Right lobe of liver (tissue), 6 donors: Measurements from ENCODE around the gene CLTB. TPM values are rescaled to one million over a fixed set of nuclear protein-coding genes. Genes with fewer than 3 reads are reported as not detected.
"Not testable (repeated sequence)": the region's sequence is repeated elsewhere in the genome, so short reads cannot be mapped to it uniquely, and the experiment has no call there.

Source experiments
- ATAC-seq, 4 donors: fragments of 200-7000 bp; cut with Tn5 transposase; one replicate each; pipeline ENCODE4 v1.9.1; 2020; ENCODE audit warnings: mild to moderate bottlenecking in 4 of 4, moderate library complexity in 4 of 4
- DNase-seq, 3 donors: peaks; one replicate each; pipeline ENCODE4 v3.0.0-alpha.2; 2020
- H3K27ac ChIP-seq, 3 donors: fragments of 200-600 bp; one replicate each; pipeline ENCODE4 v1.8.0; 2022
- H3K27me3 ChIP-seq, 2 donors: fragments of 200-600 bp; one replicate each; pipeline ENCODE4 v1.8.0; 2022
- H3K36me3 ChIP-seq, 4 donors: fragments of 200-600 bp; sonication (generic) in 1 of 4; one replicate each; pipeline versions ENCODE4 v1.5.1 to v1.8.0; 2017 to 2022; ENCODE audit warnings: control low read depth in 1 of 4
- H3K4me1 ChIP-seq, 4 donors: fragments of 200-600 bp; sonication (generic) in 1 of 4; one replicate each; pipeline versions ENCODE4 v1.5.1 to v1.8.0; 2017 to 2022; ENCODE audit warnings: control low read depth in 1 of 4
- H3K4me3 ChIP-seq, 3 donors: fragments of 200-600 bp; one replicate each; pipeline ENCODE4 v1.8.0; 2022
- H3K9me3 ChIP-seq, 4 donors: fragments of 200-600 bp; sonication (generic) in 1 of 4; one replicate each; pipeline versions ENCODE4 v1.5.1 to v1.8.0; 2017 to 2022; ENCODE audit warnings: control low read depth in 1 of 4
- POLR2A ChIP-seq: fragments of 450-650 bp; IDR thresholded peaks from one replicate; pipeline ENCODE4 v1.6.1; 2017; ENCODE audit warnings: antibody characterized with exemption, mild to moderate bottlenecking
- WGBS: methylation state at CpG from one replicate; pipeline ENCODE4 v1.1.6; 2018; ENCODE audit warnings: low coverage, low lambda C conversion rate; ENCODE audit not compliant: insufficient coverage; ENCODE audit errors: missing lambda C conversion rate; 5-methylcytosine and 5-hydroxymethylcytosine counted together
- intact Hi-C, 2 donors: fragments of 100-400 bp; cut with DNase I; formaldehyde crosslinking; loops; one replicate each; pipeline versions ENCODE4 v1.11.2 to v1.14.1; 2022
- total RNA-seq, 6 experiments: library from RNA; depleted of rRNA in 2 of 6; stranded (reverse); fragments of >200 nt in 2 of 6; fragmentation: NEBNext Ultra II Directional in 3 of 6; extraction: Animal tissue kit (Norgen Biotek cat#: 25700) in 3 of 6; gene quantifications; one replicate each; pipeline versions ENCODE4 v1.1.0 to v1.2.4, GENCODE V29; 2016 to 2023
- TF ChIP-seq, protein P1 (sequence below), 4 donors: fragments of 200-600 bp in 3 of 4; fragments of 450-650 bp in 1 of 4; IDR thresholded peaks; one replicate each; pipeline versions ENCODE4 v1.5.1 to v1.8.0; 2016 to 2022; ENCODE audit warnings: antibody characterized with exemption in 4 of 4, mild to moderate bottlenecking in 2 of 4
- donor health status: DM: no; HTN: yes; CAD: no.
- donor health status: DM: no; HTN: no; CAD: no.
- donor health status: DM: no; HTN: no; CAD: no.
- donor health status: DM: no; HTN: yes; CAD: no.
- donor health status: DM: no; HTN: yes; CAD: no.

CLTB gene
- total RNA-seq, 6 experiments from 2014 or later, result 28.6 to 73.0 (median 31.3) TPM

DNA sequence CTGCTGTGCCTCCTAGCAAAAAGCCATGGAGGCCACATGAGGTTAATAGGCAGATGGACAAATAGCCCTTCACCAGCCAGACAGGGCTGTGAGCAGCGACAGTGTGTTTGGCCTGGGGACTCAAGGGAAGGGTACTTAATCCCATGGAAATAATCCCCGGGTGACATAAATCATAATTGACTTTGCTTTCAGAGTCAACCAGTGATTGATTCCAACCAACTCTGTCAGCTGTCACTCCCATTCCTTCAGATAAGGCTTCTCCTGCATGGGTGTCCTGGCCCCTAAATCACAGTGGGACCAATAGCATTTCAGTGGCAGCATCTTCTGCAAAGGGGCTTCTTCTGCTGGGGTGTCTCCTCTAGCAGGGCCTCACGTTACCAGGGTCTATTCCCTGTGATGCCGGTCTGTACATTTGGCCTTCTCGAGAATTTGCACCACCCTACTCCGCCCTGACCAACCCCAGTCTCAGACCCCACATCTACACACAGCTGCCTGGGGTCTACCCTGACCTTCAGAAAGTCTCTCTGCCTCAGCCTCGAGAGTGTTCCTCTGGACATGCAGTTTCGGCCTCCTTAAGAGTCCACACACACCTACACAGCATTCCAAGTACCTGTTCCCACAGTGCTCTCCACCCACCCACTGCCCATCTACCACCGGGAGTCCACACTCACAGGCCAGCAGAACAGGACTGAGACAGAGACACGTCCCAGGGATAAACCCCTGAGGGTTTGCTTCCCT lies 3.7 kb downstream of the CLTB start:
- Histone ChIP-seq H3K36me3 (peaks cover 2 to 8% (median 4%) of the 10 kb centered on the region in 4 donors), H3K27me3 (no peaks in the 10 kb centered on the region), H3K9me3 (no peaks in the 10 kb centered on the region), H3K27ac (no peak overlapping the region), H3K4me1 (peaks cover 0 to 21% (median 2%) of the 10 kb centered on the region in 4 donors), H3K4me3 (no peak overlapping the region)
- ATAC-seq (no peak), DNase-seq (no peak)
- TF ChIP-seq, protein P1, sequence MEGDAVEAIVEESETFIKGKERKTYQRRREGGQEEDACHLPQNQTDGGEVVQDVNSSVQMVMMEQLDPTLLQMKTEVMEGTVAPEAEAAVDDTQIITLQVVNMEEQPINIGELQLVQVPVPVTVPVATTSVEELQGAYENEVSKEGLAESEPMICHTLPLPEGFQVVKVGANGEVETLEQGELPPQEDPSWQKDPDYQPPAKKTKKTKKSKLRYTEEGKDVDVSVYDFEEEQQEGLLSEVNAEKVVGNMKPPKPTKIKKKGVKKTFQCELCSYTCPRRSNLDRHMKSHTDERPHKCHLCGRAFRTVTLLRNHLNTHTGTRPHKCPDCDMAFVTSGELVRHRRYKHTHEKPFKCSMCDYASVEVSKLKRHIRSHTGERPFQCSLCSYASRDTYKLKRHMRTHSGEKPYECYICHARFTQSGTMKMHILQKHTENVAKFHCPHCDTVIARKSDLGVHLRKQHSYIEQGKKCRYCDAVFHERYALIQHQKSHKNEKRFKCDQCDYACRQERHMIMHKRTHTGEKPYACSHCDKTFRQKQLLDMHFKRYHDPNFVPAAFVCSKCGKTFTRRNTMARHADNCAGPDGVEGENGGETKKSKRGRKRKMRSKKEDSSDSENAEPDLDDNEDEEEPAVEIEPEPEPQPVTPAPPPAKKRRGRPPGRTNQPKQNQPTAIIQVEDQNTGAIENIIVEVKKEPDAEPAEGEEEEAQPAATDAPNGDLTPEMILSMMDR (IDR thresholded peaks at IDR 0.05), result no peak
- no peak for TF ChIP-seq POLR2A
- intact Hi-C loops, result loop anchor here in 1 of 2 donors (10.0 kb wide), 1 partner anchor 242 kb away; no protein-coding TSS in a partner anchor
- whole genome bisulfite sequencing, result 92% methylated on average over 2 of the region's 10 CpGs

DNA sequence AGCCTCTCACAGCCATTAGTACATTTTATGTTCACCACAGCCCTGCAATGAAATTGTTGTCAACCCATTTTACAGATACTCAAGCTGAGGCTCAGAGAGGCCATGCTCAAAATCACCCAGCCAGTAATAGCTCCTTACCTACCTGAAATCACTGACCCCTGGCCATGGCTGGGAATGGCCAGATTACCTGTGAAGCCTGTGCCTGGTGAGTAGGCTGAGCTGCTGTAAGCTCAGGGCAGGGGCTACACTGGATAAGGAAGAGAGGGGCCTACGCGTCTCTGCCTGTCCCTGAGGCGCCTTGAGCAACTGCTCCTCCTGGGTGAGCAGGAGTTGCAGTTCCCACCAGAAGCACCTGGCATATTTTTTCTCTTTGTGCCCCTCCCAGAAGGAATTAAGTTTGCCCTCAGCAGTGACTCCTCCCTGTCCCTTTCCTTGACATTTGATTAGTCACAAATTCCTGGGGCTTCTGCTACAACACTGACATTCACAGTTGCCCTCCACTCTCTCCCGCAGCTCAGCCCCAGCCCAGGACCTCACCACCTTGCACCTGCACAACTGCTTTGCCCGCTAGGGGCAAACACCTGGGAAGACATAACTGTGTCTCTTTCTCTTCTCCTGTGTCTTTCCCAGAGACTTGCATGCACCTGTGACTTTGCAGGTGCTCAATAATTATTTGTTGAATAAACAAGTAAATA lies 5.7 kb downstream of the CLTB start:
- Histone ChIP-seq H3K27ac (no peak overlapping the region), H3K27me3 (no peaks in the 10 kb centered on the region), H3K9me3 (no peaks in the 10 kb centered on the region), H3K4me3 (no peak overlapping the region), H3K36me3 (peaks cover 3 to 12% (median 4%) of the 10 kb centered on the region in 4 donors), H3K4me1 (peaks cover 0 to 15% (median 2%) of the 10 kb centered on the region in 4 donors)
- ATAC-seq (no peak), DNase-seq (peak in 1 of 3 donors; percentile 28)
- TF ChIP-seq POLR2A, result no peak
- TF ChIP-seq, protein P1 (IDR thresholded peaks at IDR 0.05), result no peak
- intact Hi-C loops, result loop anchor here in 1 of 2 donors (10.0 kb wide), 1 partner anchor 244 kb away; no protein-coding TSS in a partner anchor
- WGBS, result 96% methylated on average over 2 of the region's 5 CpGs

DNA sequence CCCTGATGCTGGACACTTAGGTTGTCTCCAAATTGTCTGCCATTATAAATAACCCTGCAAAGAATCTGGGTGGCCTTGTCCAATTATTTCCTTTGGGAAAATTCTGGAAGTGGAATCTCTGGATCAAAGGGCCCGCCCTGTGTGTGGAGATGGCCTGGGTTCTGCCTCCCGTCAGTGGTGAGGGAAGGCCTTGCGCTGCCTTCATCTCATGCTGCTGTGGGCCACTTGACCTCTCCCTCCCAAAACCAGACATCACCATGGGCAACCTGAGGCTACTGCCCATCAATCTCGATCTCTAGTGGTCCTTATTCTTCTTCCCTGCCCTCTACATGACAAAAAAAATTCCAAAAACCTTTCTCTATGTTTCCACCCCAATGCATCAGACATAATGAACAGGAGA lies 6.6 kb downstream of the CLTB start:
- intact Hi-C loops, result loop anchor here in 1 of 2 donors (10.0 kb wide), 1 partner anchor 245 kb away; no protein-coding TSS in a partner anchor
- Histone ChIP-seq H3K36me3 (peaks cover 3 to 12% (median 4%) of the 10 kb centered on the region in 4 donors), H3K4me1 (peaks cover 0 to 6% (median 0%) of the 10 kb centered on the region in 4 donors), H3K4me3 (no peak overlapping the region), H3K9me3 (no peaks in the 10 kb centered on the region), H3K27ac (no peak overlapping the region), H3K27me3 (no peaks in the 10 kb centered on the region)
- WGBS, result 88% methylated on average over 1 of the region's 4 CpGs
- DNase-seq (peak in 1 of 3 donors; percentile 18), ATAC-seq (no peak)
- TF ChIP-seq, protein P1 (IDR thresholded peaks at IDR 0.05), result no peak
- TF ChIP-seq POLR2A, result no peak

DNA sequence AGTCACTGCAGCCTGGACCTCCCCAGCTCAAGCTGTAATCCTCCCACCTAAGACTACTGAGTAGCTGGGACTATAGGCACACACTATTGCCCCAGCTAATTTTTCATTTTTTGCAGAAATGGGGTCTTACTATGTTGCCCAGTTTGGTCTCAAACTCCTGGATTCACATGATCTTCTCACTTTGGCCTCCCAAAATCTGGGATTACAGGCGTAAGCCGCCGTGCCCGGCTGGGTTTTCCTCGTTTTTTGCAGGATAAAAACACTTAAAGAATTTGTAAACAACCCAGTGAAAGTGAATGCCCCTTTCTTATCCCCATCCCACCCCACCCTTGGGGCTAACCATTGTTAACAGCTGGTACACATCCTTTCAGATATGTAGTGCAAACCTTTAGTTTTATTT lies 7.7 kb downstream of the CLTB start:
- no peak for ATAC-seq
- H3K4me3 ChIP-seq, result no peak overlapping the region
- intact Hi-C loops, result no loop called here
- peaks cover 3 to 12% (median 4%) of the 10 kb centered on the region in 4 donors for H3K36me3 ChIP-seq
- no peaks in the 10 kb centered on the region for H3K9me3 ChIP-seq
- peak in 1 of 3 donors; percentile 14 for DNase-seq
- H3K4me1 ChIP-seq, result no peaks in the 10 kb centered on the region
- no peak overlapping the region for H3K27ac ChIP-seq
- 94% methylated on average over 5 of the region's 5 CpGs for WGBS
- TF ChIP-seq, protein P1 (IDR thresholded peaks at IDR 0.05), result no peak
- TF ChIP-seq POLR2A, result no peak
- H3K27me3 ChIP-seq, result no peaks in the 10 kb centered on the region

DNA sequence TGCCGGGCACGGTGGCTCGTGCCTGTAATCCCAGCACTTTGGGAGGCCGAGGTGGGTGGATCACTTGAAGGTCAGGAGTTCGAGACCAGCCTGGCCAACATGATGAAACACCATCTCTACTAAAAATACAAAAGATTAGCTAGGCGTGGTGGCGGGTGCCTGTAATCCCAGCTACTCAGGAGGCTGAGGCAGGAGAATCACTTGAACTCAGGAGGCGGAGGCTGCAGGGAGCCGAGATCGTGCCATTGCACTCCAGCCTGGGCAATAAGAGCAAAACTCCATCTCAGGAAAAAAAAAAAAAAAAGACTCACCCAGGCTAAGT lies 8.1 kb downstream of the CLTB start:
- WGBS, result 91% methylated on average over 6 of the region's 10 CpGs
- ATAC-seq, H3K27ac ChIP-seq, H3K4me1 ChIP-seq, H3K4me3 ChIP-seq, H3K9me3 ChIP-seq, H3K27me3 ChIP-seq, intact Hi-C loops: not testable (repeated sequence)
- H3K36me3 ChIP-seq, result peaks cover 3 to 12% (median 4%) of the 10 kb centered on the region in 4 donors
- peak in 1 of 3 donors; percentile 7 for DNase-seq
